NT2/D1 (cell line): Measurements from ENCODE around the gene GNB1.

Experiments
- DNase-seq: peaks from one replicate; pipeline ENCODE4 v3.0.0-alpha.2; 2011; ENCODE audit warnings: low read depth, low spot score
- H3K27me3 ChIP-seq: 2 replicates; pipeline ENCODE4 v1.6.0; 2011; ENCODE audit warnings: mild to moderate bottlenecking; ENCODE audit not compliant: insufficient read length, insufficient read depth
- H3K36me3 ChIP-seq: 2 replicates; pipeline ENCODE4 v1.6.1; 2011; ENCODE audit warnings: mild to moderate bottlenecking, low read length, mixed read lengths; ENCODE audit not compliant: insufficient read depth, insufficient read length
- H3K4me1 ChIP-seq: 2 replicates; pipeline ENCODE4 v1.5.1; 2011; ENCODE audit not compliant: insufficient read depth, insufficient read length
- H3K4me3 ChIP-seq: 2 replicates; pipeline ENCODE4 v1.5.1; 2011; ENCODE audit warnings: low read depth; ENCODE audit not compliant: insufficient read length
- H3K9ac ChIP-seq: 2 replicates; pipeline ENCODE4 v1.6.0; 2011; ENCODE audit warnings: low read depth; ENCODE audit not compliant: insufficient read length
- H3K9me3 ChIP-seq: 2 replicates; pipeline ENCODE4 v1.5.1; 2011; ENCODE audit warnings: mild to moderate bottlenecking, low read length; ENCODE audit not compliant: insufficient read depth
- SUZ12 ChIP-seq: IDR thresholded peaks from 2 replicates; pipeline ENCODE4 v1.6.1; 2011; ENCODE audit not compliant: insufficient read length, insufficient read depth; ENCODE audit errors: extremely low read depth
- YY1 ChIP-seq: IDR thresholded peaks from 2 replicates; pipeline ENCODE4 v1.6.1; 2011; ENCODE audit not compliant: insufficient read length, insufficient read depth
- ZNF274 ChIP-seq: IDR thresholded peaks from 2 replicates; pipeline ENCODE4 v1.6.1; 2011; ENCODE audit warnings: mild to moderate bottlenecking, low read depth, low read length

Gene GNB1

DNA sequence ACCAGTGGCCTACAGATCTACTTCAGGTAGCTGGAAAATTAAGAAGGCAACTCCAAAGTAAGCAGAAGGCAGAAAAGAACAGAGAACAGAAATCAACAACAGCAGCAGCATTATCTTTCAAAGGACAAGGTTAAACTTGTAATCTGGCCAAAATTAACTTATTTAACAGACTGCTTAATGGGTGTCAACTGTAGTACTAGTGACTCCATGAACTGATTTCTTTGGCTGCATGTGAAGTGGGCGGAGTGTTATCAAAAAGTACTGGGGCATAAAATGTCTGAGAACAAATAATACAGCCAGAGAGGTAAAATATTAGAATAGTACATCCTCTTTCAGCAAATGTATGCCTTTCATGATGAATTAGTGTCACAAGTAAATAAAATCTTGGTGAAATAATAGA is 88.0 kb downstream of the GNB1 start:
- no peak for TF ChIP-seq SUZ12
- no peak for TF ChIP-seq ZNF274
- TF ChIP-seq YY1: no peak
- Histone ChIP-seq H3K4me1 (no peaks in the 10 kb centered on the region), H3K27me3 (no peaks in the 10 kb centered on the region), H3K4me3 (no peak overlapping the region), H3K36me3 (peaks cover 72% of the 10 kb centered on the region), H3K9ac (no peak overlapping the region), H3K9me3 (no peaks in the 10 kb centered on the region)
- DNase-seq: no peak

GRCh38 chr1:1799716-1800115 is 91.2 kb downstream of the GNB1 start:
- Histone ChIP-seq H3K4me3 (no peak overlapping the region), H3K9me3 (no peaks in the 10 kb centered on the region), H3K4me1 (no peaks in the 10 kb centered on the region), H3K9ac (no peak overlapping the region), H3K36me3 (peaks cover 76% of the 10 kb centered on the region), H3K27me3 (no peaks in the 10 kb centered on the region)
- DNase-seq: no peak
- TF ChIP-seq ZNF274 (no peak), SUZ12 (no peak), YY1 (no peak)

GRCh38 chr1:1797731-1798341 is 93.1 kb downstream of the GNB1 start:
- Histone ChIP-seq H3K4me1 (no peaks in the 10 kb centered on the region), H3K9me3 (no peaks in the 10 kb centered on the region), H3K9ac (no peak overlapping the region), H3K36me3 (peaks cover 77% of the 10 kb centered on the region), H3K4me3 (no peak overlapping the region), H3K27me3 (no peaks in the 10 kb centered on the region)
- no peak for DNase-seq
- TF ChIP-seq SUZ12 (no peak), ZNF274 (no peak), YY1 (no peak)

DNA sequence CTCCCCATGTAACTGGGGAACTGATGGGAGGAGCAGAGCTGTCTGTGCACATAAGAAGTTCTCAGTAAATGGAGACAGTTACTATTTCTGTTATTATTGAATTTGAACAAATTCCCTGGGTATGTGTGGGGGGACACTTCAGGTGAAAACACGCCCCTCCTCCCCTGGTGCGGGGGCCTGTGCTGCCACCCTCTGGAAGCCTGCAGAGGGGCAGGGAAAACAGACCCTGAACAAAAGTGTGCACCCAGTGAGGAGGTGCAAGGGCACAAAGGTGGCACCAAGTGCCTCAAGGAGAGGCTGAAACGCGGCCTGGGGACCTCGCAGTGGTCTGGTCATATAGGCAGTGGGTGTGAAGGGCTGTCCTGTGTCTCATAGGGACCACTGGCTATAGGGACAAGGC is 94.4 kb downstream of the GNB1 start:
- Histone ChIP-seq H3K4me1 (no peaks in the 10 kb centered on the region), H3K36me3 (peaks cover 84% of the 10 kb centered on the region), H3K27me3 (no peaks in the 10 kb centered on the region), H3K9ac (no peak overlapping the region), H3K4me3 (no peak overlapping the region), H3K9me3 (no peaks in the 10 kb centered on the region)
- DNase-seq: no peak
- TF ChIP-seq ZNF274 (no peak), SUZ12 (no peak), YY1 (no peak)

GRCh38 chr1:1794999-1795398 is 95.9 kb downstream of the GNB1 start:
- TF ChIP-seq ZNF274 (no peak), YY1 (no peak), SUZ12 (no peak)
- Histone ChIP-seq H3K36me3 (peaks cover 85% of the 10 kb centered on the region), H3K4me3 (no peak overlapping the region), H3K9ac (no peak overlapping the region), H3K27me3 (no peaks in the 10 kb centered on the region), H3K9me3 (no peaks in the 10 kb centered on the region), H3K4me1 (no peaks in the 10 kb centered on the region)
- DNase-seq: no peak

- Histone ChIP-seq H3K9me3 (no peaks in the 10 kb centered on the region), H3K4me3 (no peak overlapping the region), H3K9ac (no peak overlapping the region), H3K36me3 (peaks cover 86% of the 10 kb centered on the region), H3K27me3 (no peaks in the 10 kb centered on the region), H3K4me1 (no peaks in the 10 kb centered on the region)
- no peak for DNase-seq
- TF ChIP-seq SUZ12 (no peak), ZNF274 (no peak), YY1 (no peak)
Observed at GRCh38 chr1:1793481-1794244, 97.2 kb downstream of the GNB1 start.

- no peak for DNase-seq
- Histone ChIP-seq H3K9me3 (no peaks in the 10 kb centered on the region), H3K9ac (no peak overlapping the region), H3K36me3 (peaks cover 83% of the 10 kb centered on the region), H3K27me3 (no peaks in the 10 kb centered on the region), H3K4me3 (no peak overlapping the region), H3K4me1 (no peaks in the 10 kb centered on the region)
- no peak for TF ChIP-seq ZNF274
- no peak for TF ChIP-seq YY1
- no peak for TF ChIP-seq SUZ12
Observed at GRCh38 chr1:1788646-1789431, 102.0 kb downstream of the GNB1 start.
